HCT116 (cell line): ENCODE measurements around the gene TPSD1. TPM values are rescaled to one million over a fixed set of nuclear protein-coding genes. Genes with fewer than 3 reads are reported as not detected.

Experiments
- ATAC-seq: fragments of 200-7000 bp; cut with Tn5 transposase; 2 replicates; pipeline ENCODE4 v1.9.1; 2020; ENCODE audit warnings: mild to moderate bottlenecking, moderate library complexity
- BruUV-seq: library from RNA; stranded (reverse); fragments of 400-500 nt; replicated peaks from 2 replicates; lab custom pipeline; 2021; lab: Mats Ljungman, UMichigan
- CTCF ChIA-PET: fragments of 300-600 bp; sonication (Branson Sonifier 250); formaldehyde crosslinking; loops from one replicate; lab custom pipeline; 2021; ENCODE audit warnings: antibody characterized with exemption; lab: Charles Lee
- POLR2A ChIA-PET: fragments of 300-600, 350-600 bp; sonication (Branson Sonifier 250); formaldehyde crosslinking; loops from one replicate; lab custom pipeline; 2021; ENCODE audit warnings: antibody characterized with exemption; lab: Charles Lee
- RAD21 ChIA-PET, 2 experiments: fragments of 300-600 bp; sonication (Branson Sonifier 250); formaldehyde crosslinking; loops; one replicate each; lab custom pipeline; 2023; ENCODE audit warnings: low total read pairs in 2 of 2; ENCODE audit not compliant: uncharacterized antibody in 2 of 2, unreplicated experiment in 2 of 2, low non-redundant PET in 1 of 2; lab: Charles Lee
- DNase-seq: peaks from one replicate; pipeline ENCODE4 v3.0.0-alpha.2; 2010; ENCODE audit warnings: low read depth, low spot score
- H2AFZ ChIP-seq: fragments of 200-600 bp; shearing (Covaris generic), sonication (generic); 2 replicates; pipeline ENCODE4 v1.6.1; 2017; ENCODE audit warnings: low read depth, mixed run types, mixed read lengths, antibody characterized with exemption, low read length; ENCODE audit not compliant: poor library complexity, severe bottlenecking
- H3K27ac ChIP-seq: 2 replicates; pipeline ENCODE4 v1.5.1; 2012; ENCODE audit warnings: low read depth, low read length
- H3K27me3 ChIP-seq: fragments of 200-600 bp; sonication (generic); 2 replicates; pipeline ENCODE4 v1.6.1; 2016; ENCODE audit warnings: mixed run types, low read length, mixed read lengths; ENCODE audit not compliant: insufficient read depth
- H3K36me3 ChIP-seq, 2 experiments: fragments of 200-500 bp in 1 of 2; fragments of 200-600 bp in 1 of 2; sonication (Bioruptor generic) in 1 of 2; sonication (generic) in 1 of 2; 2 replicates each; pipeline versions ENCODE4 v1.5.1 to v1.6.1; 2014 to 2016; ENCODE audit warnings: low read length in 2 of 2, inconsistent platforms in 1 of 2, mixed read lengths in 1 of 2, mixed run types in 1 of 2; ENCODE audit not compliant: insufficient read depth in 2 of 2, control insufficient read depth in 1 of 2
- H3K4me1 ChIP-seq, 2 experiments: fragments of 200-600 bp in 1 of 2; sonication (generic) in 1 of 2; 2 replicates each; pipeline versions ENCODE4 v1.5.1 to v1.6.1; 2012 to 2017; ENCODE audit warnings: low read length in 2 of 2, inconsistent platforms in 1 of 2, mild to moderate bottlenecking in 1 of 2, mixed read lengths in 1 of 2, mixed run types in 1 of 2, moderate library complexity in 1 of 2; ENCODE audit not compliant: insufficient read depth in 2 of 2, control insufficient read depth in 1 of 2
- H3K4me2 ChIP-seq: fragments of 200-600 bp; sonication (generic); 2 replicates; pipeline ENCODE4 v1.6.1; 2017; ENCODE audit warnings: mixed run types, low read length, mixed read lengths
- H3K4me3 ChIP-seq, 2 experiments: fragments of 200-600 bp in 1 of 2; sonication (generic) in 1 of 2; replicated peaks in 1 of 2; 2 replicates each; pipeline ENCODE4 v1.5.1; 2011 to 2016; ENCODE audit warnings: low read length in 2 of 2, control low read depth in 1 of 2, low read depth in 1 of 2, mild to moderate bottlenecking in 1 of 2, mixed read lengths in 1 of 2, mixed run types in 1 of 2
- H3K79me2 ChIP-seq: fragments of 200-600 bp; sonication (generic); 2 replicates; pipeline ENCODE4 v1.6.1; 2017; ENCODE audit warnings: mild to moderate bottlenecking, mixed run types, low read length, moderate library complexity, mixed read lengths; ENCODE audit not compliant: insufficient read depth
- H3K9ac ChIP-seq: fragments of 200-600 bp; sonication (generic); 2 replicates; pipeline ENCODE4 v1.6.1; 2016; ENCODE audit warnings: low read length, mixed read lengths
- H3K9me2 ChIP-seq: fragments of 200-600 bp; sonication (generic), shearing (Covaris generic); 2 replicates; pipeline ENCODE4 v1.6.1; 2017; ENCODE audit warnings: mixed run types, mild to moderate bottlenecking, moderate library complexity; ENCODE audit not compliant: insufficient read depth
- H3K9me3 ChIP-seq, 2 experiments: fragments of 200-500 bp in 1 of 2; fragments of 200-600 bp in 1 of 2; sonication (Bioruptor generic) in 1 of 2; sonication (generic) in 1 of 2; 2 replicates each; pipeline ENCODE4 v1.6.1; 2014 to 2017; ENCODE audit warnings: low read length in 2 of 2, mixed read lengths in 2 of 2, inconsistent platforms in 1 of 2, low read depth in 1 of 2, mild to moderate bottlenecking in 1 of 2, mixed run types in 1 of 2, moderate library complexity in 1 of 2; ENCODE audit not compliant: control insufficient read depth in 1 of 2, insufficient read depth in 1 of 2
- H4K20me1 ChIP-seq: fragments of 200-600 bp; sonication (generic), shearing (Covaris generic); 2 replicates; pipeline ENCODE4 v1.6.1; 2017; ENCODE audit warnings: mixed run types, mild to moderate bottlenecking, moderate library complexity; ENCODE audit not compliant: insufficient read depth
- CEBPB ChIP-seq: IDR thresholded peaks from 2 replicates; pipeline ENCODE4 v1.6.1; 2012; ENCODE audit warnings: low read depth
- EGR1 ChIP-seq: IDR thresholded peaks from 2 replicates; pipeline ENCODE4 v1.6.1; 2012; ENCODE audit warnings: low read depth
- ELF1 ChIP-seq: IDR thresholded peaks from 2 replicates; pipeline ENCODE4 v1.6.1; 2012; ENCODE audit warnings: low read depth, borderline replicate concordance
- EZH2 ChIP-seq: fragments of 200-600 bp; sonication (generic); IDR thresholded peaks from 2 replicates; pipeline ENCODE4 v1.6.1; 2017; ENCODE audit warnings: antibody characterized with exemption, mixed run types
- SP1 ChIP-seq: IDR thresholded peaks from 2 replicates; pipeline ENCODE4 v1.6.1; 2012; ENCODE audit warnings: low read depth
- TCF7L2 ChIP-seq: IDR thresholded peaks from 2 replicates; pipeline ENCODE4 v1.7.0; 2011; ENCODE audit warnings: borderline replicate concordance, inconsistent platforms; ENCODE audit not compliant: insufficient read depth, insufficient read length; ENCODE audit errors: extremely low read depth
- YY1 ChIP-seq: IDR thresholded peaks from 2 replicates; pipeline ENCODE4 v1.6.1; 2011; ENCODE audit warnings: low read length, low read depth, moderate library complexity, mild to moderate bottlenecking; ENCODE audit not compliant: insufficient replicate concordance; ENCODE audit errors: extremely low read depth
- intact Hi-C: fragments of 100-400 bp; cut with micrococcal nuclease; formaldehyde crosslinking; loops from 2 replicates; pipeline ENCODE4 v1.10.0; 2022
- total RNA-seq: library from RNA; stranded (reverse); gene quantifications from one replicate; pipeline ENCODE4 v1.2.1, GENCODE V29; 2021; ENCODE audit not compliant: unreplicated experiment
- TF ChIP-seq, protein P1 (sequence below), 3 experiments: fragments of 200-600 bp in 1 of 3; sonication (generic) in 1 of 3; IDR thresholded peaks in 2 of 3; conservative IDR thresholded peaks in 1 of 3; 2 replicates each; pipeline ENCODE4 v1.5.1; 2012 to 2017; ENCODE audit warnings: low read depth in 2 of 3, low read length in 2 of 3, antibody characterized with exemption in 1 of 3, borderline replicate concordance in 1 of 3, control low read depth in 1 of 3, mild to moderate bottlenecking in 1 of 3, mixed read lengths in 1 of 3, mixed run types in 1 of 3, moderate library complexity in 1 of 3; ENCODE audit not compliant: insufficient read depth in 1 of 3
- TF ChIP-seq, protein P2 (sequence below): IDR thresholded peaks from 2 replicates; pipeline ENCODE4 v1.6.1; 2012
- TF ChIP-seq, protein P3 (sequence below): IDR thresholded peaks from 2 replicates; pipeline ENCODE4 v1.6.1; 2011; ENCODE audit warnings: mild to moderate bottlenecking, low read length, moderate library complexity; ENCODE audit not compliant: insufficient replicate concordance; ENCODE audit errors: extremely low read depth

Gene TPSD1
- total RNA-seq, 1 experiment from 2014 or later = not detected

DNA sequence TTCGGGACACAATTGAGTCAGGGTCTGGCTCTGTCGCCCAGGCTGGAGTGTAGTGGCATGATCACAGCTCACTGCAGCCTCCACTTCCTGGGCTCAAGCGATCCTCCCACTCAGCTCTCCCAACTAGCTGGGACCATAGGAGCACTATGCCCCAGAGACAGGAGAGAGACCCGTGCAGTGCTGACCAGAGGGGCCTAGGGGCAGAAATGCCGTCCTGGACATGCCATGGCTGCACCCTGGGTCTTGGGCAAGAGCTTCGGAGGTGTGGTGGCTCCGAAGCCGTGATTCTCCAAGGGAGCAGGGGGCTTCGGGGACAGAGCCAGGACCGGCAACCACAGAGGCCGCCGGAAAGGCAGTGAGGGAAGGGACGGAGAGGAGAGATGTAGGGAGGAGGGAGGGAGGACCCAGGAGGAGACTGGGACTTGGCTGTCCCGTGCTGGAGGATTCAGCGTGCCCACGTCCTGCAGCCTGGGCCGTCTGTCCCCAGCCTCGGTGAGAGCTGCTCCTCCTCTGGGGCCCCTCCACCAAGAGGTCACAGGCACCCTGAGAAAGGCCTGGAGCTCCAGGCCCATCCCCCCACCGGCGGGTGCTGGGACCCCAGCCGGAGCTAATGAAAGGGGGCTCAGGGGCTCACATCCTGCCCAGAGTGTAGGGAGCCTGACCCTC is 21.9 kb downstream of the TPSD1 start:
- no peak overlapping the region for H3K9ac ChIP-seq
- peaks cover 0 to 4% of the 10 kb centered on the region in 2 experiments; a peak in 1 of 4 replicates for H3K4me1 ChIP-seq
- H3K9me3 ChIP-seq = no peaks in the 10 kb centered on the region
- ChIA-PET RAD21 (no interaction called here), POLR2A (no interaction called here), CTCF (no interaction called here)
- no peaks in the 10 kb centered on the region for H3K36me3 ChIP-seq
- H3K4me2 ChIP-seq = no peak overlapping the region
- ATAC-seq = no peak
- H3K79me2 ChIP-seq = no peaks in the 10 kb centered on the region
- TF ChIP-seq SP1 (no peak), EZH2 (no peak), CEBPB (no peak), EGR1 (no peak), TCF7L2 (no peak), YY1 (no peak), ELF1 (no peak)
- TF ChIP-seq, protein P1, sequence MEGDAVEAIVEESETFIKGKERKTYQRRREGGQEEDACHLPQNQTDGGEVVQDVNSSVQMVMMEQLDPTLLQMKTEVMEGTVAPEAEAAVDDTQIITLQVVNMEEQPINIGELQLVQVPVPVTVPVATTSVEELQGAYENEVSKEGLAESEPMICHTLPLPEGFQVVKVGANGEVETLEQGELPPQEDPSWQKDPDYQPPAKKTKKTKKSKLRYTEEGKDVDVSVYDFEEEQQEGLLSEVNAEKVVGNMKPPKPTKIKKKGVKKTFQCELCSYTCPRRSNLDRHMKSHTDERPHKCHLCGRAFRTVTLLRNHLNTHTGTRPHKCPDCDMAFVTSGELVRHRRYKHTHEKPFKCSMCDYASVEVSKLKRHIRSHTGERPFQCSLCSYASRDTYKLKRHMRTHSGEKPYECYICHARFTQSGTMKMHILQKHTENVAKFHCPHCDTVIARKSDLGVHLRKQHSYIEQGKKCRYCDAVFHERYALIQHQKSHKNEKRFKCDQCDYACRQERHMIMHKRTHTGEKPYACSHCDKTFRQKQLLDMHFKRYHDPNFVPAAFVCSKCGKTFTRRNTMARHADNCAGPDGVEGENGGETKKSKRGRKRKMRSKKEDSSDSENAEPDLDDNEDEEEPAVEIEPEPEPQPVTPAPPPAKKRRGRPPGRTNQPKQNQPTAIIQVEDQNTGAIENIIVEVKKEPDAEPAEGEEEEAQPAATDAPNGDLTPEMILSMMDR (IDR thresholded peaks at IDR 0.05 in 2 of 3, conservative IDR thresholded peaks at IDR 0.05 in 1 of 3; ENCODE audit: borderline replicate concordance in 1 of 3, insufficient read depth in 1 of 3, low read depth in 2 of 3, low read length in 2 of 3) = no peak
- TF ChIP-seq, protein P2, sequence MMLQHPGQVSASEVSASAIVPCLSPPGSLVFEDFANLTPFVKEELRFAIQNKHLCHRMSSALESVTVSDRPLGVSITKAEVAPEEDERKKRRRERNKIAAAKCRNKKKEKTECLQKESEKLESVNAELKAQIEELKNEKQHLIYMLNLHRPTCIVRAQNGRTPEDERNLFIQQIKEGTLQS = no peak
- TF ChIP-seq, protein P3, sequence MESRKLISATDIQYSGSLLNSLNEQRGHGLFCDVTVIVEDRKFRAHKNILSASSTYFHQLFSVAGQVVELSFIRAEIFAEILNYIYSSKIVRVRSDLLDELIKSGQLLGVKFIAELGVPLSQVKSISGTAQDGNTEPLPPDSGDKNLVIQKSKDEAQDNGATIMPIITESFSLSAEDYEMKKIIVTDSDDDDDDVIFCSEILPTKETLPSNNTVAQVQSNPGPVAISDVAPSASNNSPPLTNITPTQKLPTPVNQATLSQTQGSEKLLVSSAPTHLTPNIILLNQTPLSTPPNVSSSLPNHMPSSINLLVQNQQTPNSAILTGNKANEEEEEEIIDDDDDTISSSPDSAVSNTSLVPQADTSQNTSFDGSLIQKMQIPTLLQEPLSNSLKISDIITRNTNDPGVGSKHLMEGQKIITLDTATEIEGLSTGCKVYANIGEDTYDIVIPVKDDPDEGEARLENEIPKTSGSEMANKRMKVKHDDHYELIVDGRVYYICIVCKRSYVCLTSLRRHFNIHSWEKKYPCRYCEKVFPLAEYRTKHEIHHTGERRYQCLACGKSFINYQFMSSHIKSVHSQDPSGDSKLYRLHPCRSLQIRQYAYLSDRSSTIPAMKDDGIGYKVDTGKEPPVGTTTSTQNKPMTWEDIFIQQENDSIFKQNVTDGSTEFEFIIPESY = no peak
- BruUV-seq = no TSS peak
- H3K4me3 ChIP-seq = no peak overlapping the region
- H4K20me1 ChIP-seq = no peaks in the 10 kb centered on the region
- no peak overlapping the region for H3K27ac ChIP-seq
- no peak overlapping the region for H2AFZ ChIP-seq
- H3K27me3 ChIP-seq = no peaks in the 10 kb centered on the region
- H3K9me2 ChIP-seq = no peaks in the 10 kb centered on the region
- DNase-seq = no peak
- intact Hi-C loops = no loop called here
